WI38 (cell line): ENCODE measurements around the gene BBS9.

Source experiments
- H3K4me3 ChIP-seq: 2 replicates; pipeline ENCODE4 v1.5.1; 2011; ENCODE audit warnings: low read depth, mild to moderate bottlenecking, control low read depth, low read length
- TF ChIP-seq, protein P1 (sequence below): IDR thresholded peaks from 2 replicates; pipeline ENCODE4 v1.5.1; 2012; ENCODE audit warnings: low read depth, mild to moderate bottlenecking, control low read depth, low read length

Gene BBS9

DNA sequence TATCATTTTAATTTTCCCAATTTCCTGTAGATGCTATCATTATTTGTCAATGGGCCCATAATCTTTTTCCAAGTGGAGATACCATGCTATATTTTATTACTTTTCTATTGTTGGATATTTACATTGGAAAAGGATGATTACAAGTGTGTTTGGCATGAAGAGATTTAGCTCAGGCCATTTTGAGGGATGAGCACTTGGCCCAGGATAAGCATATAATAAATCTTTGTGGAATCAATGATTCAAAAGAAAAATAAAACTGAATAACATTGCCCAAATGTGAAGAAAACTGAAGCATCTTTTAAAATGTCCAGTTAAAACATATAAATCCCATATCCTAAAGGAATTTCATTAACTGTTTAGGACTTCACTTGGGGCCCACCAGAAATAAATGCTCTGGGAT lies 515.1 kb downstream of the BBS9 start:
- no peak overlapping the region for H3K4me3 ChIP-seq
- TF ChIP-seq, protein P1, sequence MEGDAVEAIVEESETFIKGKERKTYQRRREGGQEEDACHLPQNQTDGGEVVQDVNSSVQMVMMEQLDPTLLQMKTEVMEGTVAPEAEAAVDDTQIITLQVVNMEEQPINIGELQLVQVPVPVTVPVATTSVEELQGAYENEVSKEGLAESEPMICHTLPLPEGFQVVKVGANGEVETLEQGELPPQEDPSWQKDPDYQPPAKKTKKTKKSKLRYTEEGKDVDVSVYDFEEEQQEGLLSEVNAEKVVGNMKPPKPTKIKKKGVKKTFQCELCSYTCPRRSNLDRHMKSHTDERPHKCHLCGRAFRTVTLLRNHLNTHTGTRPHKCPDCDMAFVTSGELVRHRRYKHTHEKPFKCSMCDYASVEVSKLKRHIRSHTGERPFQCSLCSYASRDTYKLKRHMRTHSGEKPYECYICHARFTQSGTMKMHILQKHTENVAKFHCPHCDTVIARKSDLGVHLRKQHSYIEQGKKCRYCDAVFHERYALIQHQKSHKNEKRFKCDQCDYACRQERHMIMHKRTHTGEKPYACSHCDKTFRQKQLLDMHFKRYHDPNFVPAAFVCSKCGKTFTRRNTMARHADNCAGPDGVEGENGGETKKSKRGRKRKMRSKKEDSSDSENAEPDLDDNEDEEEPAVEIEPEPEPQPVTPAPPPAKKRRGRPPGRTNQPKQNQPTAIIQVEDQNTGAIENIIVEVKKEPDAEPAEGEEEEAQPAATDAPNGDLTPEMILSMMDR = no peak

- TF ChIP-seq, protein P1 = no peak
- no peak overlapping the region for H3K4me3 ChIP-seq
Measured at GRCh38 chr7:33645104-33645503, 515.7 kb downstream of the BBS9 start.

- H3K4me3 ChIP-seq = no peak overlapping the region
- TF ChIP-seq, protein P1 = no peak
Measured at GRCh38 chr7:33646166-33646565, 516.8 kb downstream of the BBS9 start.

- TF ChIP-seq, protein P1 = no peak
Measured at GRCh38 chr7:33646891-33647391, 517.6 kb downstream of the BBS9 start.

GRCh38 chr7:33649476-33650441 lies 520.4 kb downstream of the BBS9 start:
- TF ChIP-seq, protein P1 = no peak
- H3K4me3 ChIP-seq = no peak overlapping the region

More at GRCh38 chr7:33646891-33647391, 517.6 kb downstream of the BBS9 start:
- H3K4me3 ChIP-seq = no peak overlapping the region

GRCh38 chr7:33650828-33651227 lies 521.5 kb downstream of the BBS9 start:
- H3K4me3 ChIP-seq = no peak overlapping the region
- TF ChIP-seq, protein P1 = no peak

GRCh38 chr7:33651998-33652515 lies 522.7 kb downstream of the BBS9 start:
- TF ChIP-seq, protein P1 = no peak
- no peak overlapping the region for H3K4me3 ChIP-seq
